Stimulated activated CD4-positive, alpha-beta T cell treated with anti-CD3 and anti-CD28 coated beads, TNF-alpha, amount 100 ng/mL, for 24 hours (primary cell): ENCODE data around the gene SPSB1.
A peak's percentile ranks its signal among the peaks of the same experiment; 100 is the strongest.

Source experiments
- DNase-seq, 3 experiments: peaks; one replicate each; pipeline ENCODE4 v3.0.0-alpha.2; 2020; ENCODE audit warnings: low read depth in 3 of 3

SPSB1 gene

GRCh38 chr1:9260059-9260766, 32.5 kb upstream of the SPSB1 start:
- no peak for DNase-seq

- no peak for DNase-seq
These were observed 31.2 kb upstream of the SPSB1 start for GRCh38 chr1:9261496-9261895.

GRCh38 chr1:9262096-9262986, 30.4 kb upstream of the SPSB1 start:
- DNase-seq, result no peak

- DNase-seq, result no peak
These were observed 29.3 kb upstream of the SPSB1 start for GRCh38 chr1:9263276-9263855.

GRCh38 chr1:9263984-9264872, 28.5 kb upstream of the SPSB1 start:
- DNase-seq, result no peak

GRCh38 chr1:9265037-9265436, 27.7 kb upstream of the SPSB1 start:
- DNase-seq, result no peak

GRCh38 chr1:9265968-9266367, 26.7 kb upstream of the SPSB1 start:
- no peak for DNase-seq

- DNase-seq, result no peak
These were observed 25.4 kb upstream of the SPSB1 start for GRCh38 chr1:9267352-9267686.

GRCh38 chr1:9267827-9268581, 24.7 kb upstream of the SPSB1 start:
- no peak for DNase-seq

GRCh38 chr1:9269078-9269501, 23.6 kb upstream of the SPSB1 start:
- no peak for DNase-seq

- no peak for DNase-seq
These were observed 23.0 kb upstream of the SPSB1 start for GRCh38 chr1:9269721-9270120.

- no peak for DNase-seq
These were observed 22.3 kb upstream of the SPSB1 start for GRCh38 chr1:9270290-9270883.

- DNase-seq, result no peak
These were observed 21.4 kb upstream of the SPSB1 start for GRCh38 chr1:9271283-9271682.

GRCh38 chr1:9271861-9272595, 20.7 kb upstream of the SPSB1 start:
- no peak for DNase-seq

GRCh38 chr1:9273177-9273576, 19.5 kb upstream of the SPSB1 start:
- no peak for DNase-seq

GRCh38 chr1:9275161-9275560, 17.5 kb upstream of the SPSB1 start:
- DNase-seq, result no peak

- DNase-seq, result peak; percentile 54 to 81 (median 65)
These were observed 17.1 kb upstream of the SPSB1 start for GRCh38 chr1:9275567-9276034.

GRCh38 chr1:9278116-9278515, 14.6 kb upstream of the SPSB1 start:
- DNase-seq, result no peak

- DNase-seq, result no peak
These were observed 14.0 kb upstream of the SPSB1 start for GRCh38 chr1:9278585-9279153.
